AG04450 (cell line): ENCODE data around the gene FAM83B. TPM values are rescaled to one million over a fixed set of nuclear protein-coding genes. Genes with fewer than 3 reads are reported as not detected.

Source experiments
- CTCF ChIA-PET: fragments of 300-600, 350-600 bp; formaldehyde crosslinking; extraction: SDS; loops from one replicate; lab custom pipeline; 2022; ENCODE audit warnings: antibody characterized with exemption, inconsistent platforms; lab: Charles Lee
- POLR2A ChIA-PET: fragments of 350-600 bp; formaldehyde crosslinking; extraction: SDS; loops from one replicate; lab custom pipeline; 2021; ENCODE audit warnings: antibody characterized with exemption, inconsistent platforms; lab: Yijun Ruan, JAX
- DNase-seq: peaks from one replicate; pipeline ENCODE4 v3.0.0-alpha.2; 2011; ENCODE audit warnings: low read depth, low spot score
- H3K27ac ChIP-seq: one replicate; pipeline ENCODE4 v1.5.1; 2012; ENCODE audit warnings: low read depth, low read length, control low read depth
- H3K27me3 ChIP-seq: one replicate; pipeline ENCODE4 v1.6.0; 2012; ENCODE audit warnings: low read length; ENCODE audit not compliant: control insufficient read depth, insufficient read depth
- H3K4me3 ChIP-seq: 2 replicates; pipeline ENCODE4 v1.5.1; 2011; ENCODE audit warnings: mild to moderate bottlenecking, low read depth, low read length, control low read depth
- H3K9me3 ChIP-seq: 2 replicates; pipeline ENCODE4 v1.5.1; 2012; ENCODE audit warnings: low read length; ENCODE audit not compliant: control insufficient read depth, insufficient read depth
- CTCF ChIP-seq: IDR thresholded peaks from 2 replicates; pipeline ENCODE4 v1.5.1; 2011; ENCODE audit warnings: low read depth, low read length, control low read depth, inconsistent platforms
- polyA plus RNA-seq: library from polyadenylated mRNA; depleted of rRNA; stranded (reverse); fragments of >200 nt; gene quantifications from 2 replicates; pipeline ENCODE4 v1.2.3, GENCODE V29; 2011

The FAM83B gene
- polyA plus RNA-seq, 1 experiment, result 0.05 TPM

DNA sequence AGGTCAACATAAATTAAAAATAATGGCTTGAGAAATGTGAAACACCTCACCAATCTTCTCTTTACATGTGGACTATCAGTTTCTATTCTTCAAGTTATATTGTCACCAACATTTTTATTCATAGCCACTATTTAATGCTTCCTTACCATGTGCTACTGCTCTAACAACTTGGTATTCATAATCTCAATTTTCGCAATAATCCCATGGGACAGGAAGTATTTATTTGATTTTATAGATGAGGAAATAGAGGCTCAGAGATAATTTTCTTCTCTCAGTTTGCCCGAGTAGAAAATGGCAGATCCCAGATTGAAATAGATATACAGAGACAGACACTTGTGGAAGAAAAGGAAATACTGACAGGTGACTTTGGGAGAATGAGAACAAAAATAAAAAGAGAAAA lies 66.6 kb downstream of the FAM83B start:
- POLR2A ChIA-PET, result no interaction called here
- CTCF ChIA-PET, result no interaction called here
- no peak for TF ChIP-seq CTCF

GRCh38 chr6:54916858-54917257 lies 70.3 kb downstream of the FAM83B start:
- Histone ChIP-seq H3K9me3 (no peaks in the 10 kb centered on the region), H3K4me3 (no peak overlapping the region), H3K27me3 (no peaks in the 10 kb centered on the region), H3K27ac (no peak overlapping the region)
- no peak for DNase-seq
- CTCF ChIA-PET, result no interaction called here
- TF ChIP-seq CTCF, result no peak
- POLR2A ChIA-PET, result no interaction called here

More for the DNA sequence above, 66.6 kb downstream of the FAM83B start:
- H3K4me3 ChIP-seq, result no peak overlapping the region
- H3K9me3 ChIP-seq, result no peaks in the 10 kb centered on the region
- no peaks in the 10 kb centered on the region for H3K27me3 ChIP-seq
- DNase-seq, result no peak
- H3K27ac ChIP-seq, result no peak overlapping the region

DNA sequence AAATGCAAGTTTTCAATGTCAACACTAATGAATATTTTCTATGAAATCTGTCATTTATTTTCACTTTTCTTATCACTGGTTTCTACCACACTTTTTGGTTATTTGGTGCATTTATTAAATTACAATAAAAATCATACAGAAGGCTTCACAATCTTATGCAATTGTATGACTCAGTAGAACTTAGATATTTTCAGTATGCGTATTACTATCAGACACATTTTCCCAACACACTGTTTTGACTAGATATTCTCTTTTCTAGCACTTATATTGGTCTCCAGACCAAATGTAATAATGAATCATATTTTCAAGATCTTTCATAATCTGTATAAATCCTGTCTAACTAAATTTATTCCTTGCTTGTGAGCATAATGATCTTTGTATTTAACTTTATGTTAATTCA lies 74.1 kb downstream of the FAM83B start:
- no peak for DNase-seq
- Histone ChIP-seq H3K27ac (no peak overlapping the region), H3K27me3 (no peaks in the 10 kb centered on the region), H3K9me3 (no peaks in the 10 kb centered on the region), H3K4me3 (no peak overlapping the region)
- ChIA-PET CTCF (no interaction called here), POLR2A (no interaction called here)
- TF ChIP-seq CTCF, result no peak

- no peak for TF ChIP-seq CTCF
- Histone ChIP-seq H3K27me3 (no peaks in the 10 kb centered on the region), H3K4me3 (no peak overlapping the region), H3K27ac (no peak overlapping the region), H3K9me3 (no peaks in the 10 kb centered on the region)
- CTCF ChIA-PET, result no interaction called here
- POLR2A ChIA-PET, result no interaction called here
- DNase-seq, result no peak
Observed at GRCh38 chr6:54921891-54922290, 75.3 kb downstream of the FAM83B start.

DNA sequence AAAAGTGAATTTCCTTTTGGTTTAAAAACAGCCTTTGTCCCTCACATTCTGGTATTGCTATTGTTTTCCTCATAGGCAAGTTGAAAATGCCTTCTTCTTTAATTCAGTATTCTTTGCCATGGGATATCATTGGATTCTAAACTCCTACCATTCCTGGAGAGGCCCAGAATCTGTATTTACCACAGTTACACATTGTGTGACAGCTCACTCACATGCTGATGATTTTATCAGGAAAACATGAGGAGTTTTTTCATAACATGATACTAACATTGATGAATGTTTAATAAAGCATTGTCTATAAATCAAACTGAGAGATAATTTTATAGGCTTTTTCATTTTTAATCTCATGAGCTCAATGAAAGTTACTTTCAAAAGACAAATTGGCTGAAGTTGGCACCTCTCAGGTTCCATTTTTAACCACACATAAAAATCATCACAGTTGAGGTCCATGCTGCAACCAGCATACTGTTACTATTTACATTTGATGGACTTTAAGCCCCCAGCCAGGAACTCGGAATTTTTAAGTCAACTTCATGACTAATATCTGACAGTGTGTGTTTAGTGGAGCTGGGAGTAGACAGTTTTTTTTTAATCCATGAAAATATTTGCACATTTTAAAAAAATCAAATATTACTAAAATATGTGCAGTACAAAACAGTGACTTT lies 82.8 kb downstream of the FAM83B start:
- Histone ChIP-seq H3K4me3 (no peak overlapping the region), H3K27me3 (no peaks in the 10 kb centered on the region), H3K27ac (no peak overlapping the region), H3K9me3 (peaks cover 3% of the 10 kb centered on the region; the same call in 1 of the 2 replicates)
- POLR2A ChIA-PET, result no interaction called here
- CTCF ChIA-PET, result no interaction called here
- no peak for TF ChIP-seq CTCF
- no peak for DNase-seq
